ENCODE measurements around the gene TMEM101. TPM values are rescaled to one million over a fixed set of nuclear protein-coding genes. Genes with fewer than 3 reads are reported as not detected.

TMEM101 gene
- total and polyA plus RNA-seq, 10 of the 15 experiments (the other 5 are each of a cell fraction or from before 2014, with no cell fraction given) = 18.4 to 72.5 (median 35.9) TPM

DNA sequence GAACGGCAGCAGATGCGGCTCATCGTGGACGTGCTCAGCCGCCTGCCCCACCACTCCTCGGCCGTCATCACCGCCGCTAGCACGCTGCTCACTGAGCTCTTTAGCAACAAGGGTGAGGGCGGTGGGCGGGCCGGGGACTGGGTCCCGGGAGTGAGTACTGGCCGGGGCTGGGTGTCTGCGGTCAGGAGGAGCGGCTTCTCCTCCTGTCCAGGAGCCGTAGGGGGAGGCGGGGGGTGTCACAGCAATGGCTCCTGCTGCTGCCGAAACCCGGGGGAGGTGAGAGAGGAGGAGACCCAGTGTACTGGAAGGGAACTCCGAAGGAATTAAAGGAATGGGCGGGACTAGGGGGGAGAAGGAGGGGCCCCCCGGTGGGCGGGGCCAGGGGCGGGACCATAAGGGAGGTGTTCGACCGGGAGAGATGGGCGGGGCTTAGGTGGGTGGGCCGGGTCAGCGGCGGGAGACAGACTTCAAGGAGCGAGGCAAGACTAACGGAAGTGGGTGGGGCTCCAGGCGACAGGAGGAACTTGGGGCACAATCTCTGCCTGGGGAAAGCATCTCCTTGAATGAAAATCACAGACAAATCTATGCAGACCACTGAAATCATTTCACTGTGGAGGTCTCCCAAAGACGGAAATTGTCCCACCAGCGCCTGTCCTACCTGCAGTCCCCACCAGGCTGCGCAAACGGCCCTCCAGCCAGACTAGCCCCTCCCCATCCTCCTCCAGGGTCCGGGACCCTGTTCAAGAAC is 8.0 kb downstream of the TMEM101 start:
- Histone ChIP-seq H3K4me1 (ENCODE audit: control insufficient read depth, insufficient read depth, low read length) (peaks cover 14% of the 10 kb centered on the region), H2AFZ (ENCODE audit: control insufficient read depth, low read depth, low read length) (peak overlapping the region; percentile 93), H3K4me3 (peak overlapping the region; percentile 91), H4K20me1 (ENCODE audit: control insufficient read depth, insufficient read depth) (no peaks in the 10 kb centered on the region; the same call in 1 of the 2 replicates), H3K27ac (ENCODE audit: control insufficient read depth, insufficient read depth) (no peak overlapping the region), H3K9ac (ENCODE audit: control insufficient read depth, insufficient read depth, low read length) (peak overlapping the region; percentile 24; the same call in 1 of the 2 replicates), H3K79me2 (ENCODE audit: control insufficient read depth, insufficient read depth, low read length) (no peaks in the 10 kb centered on the region), H3K27me3 (replicated peaks in 1 of 2; ENCODE audit: control insufficient read depth in 2 of 2, insufficient read depth in 2 of 2, low read length in 1 of 2) (peaks cover 10% of the 10 kb centered on the region in 2 experiments), H3K9me3 (replicated peaks; ENCODE audit: control insufficient read depth, insufficient read depth, low read length) (no peaks in the 10 kb centered on the region), H3K36me3 (ENCODE audit: control insufficient read depth in 2 of 2, insufficient read depth in 2 of 2, low read length in 1 of 2) (no peaks in the 10 kb centered on the region), H3K4me2 (ENCODE audit: control insufficient read depth, insufficient read depth) (peak overlapping the region; percentile 98)
- ChIA-PET RAD21 (ENCODE audit: unreplicated experiment) (interaction anchor here (0.6 to 1.6 kb wide), 6 partner anchors 11 to 171 kb away, joined by 3 to 4 read pairs (median 3); no protein-coding TSS in a partner anchor), SMC1A (ENCODE audit: uncharacterized antibody, unreplicated experiment) (no interaction called here), POLR2A (interaction anchor here (0.6 to 1.0 kb wide), 2 partner anchors 12 to 63 kb away, joined by 3 read pairs; no protein-coding TSS in a partner anchor), CTCF (interaction anchor here (1.0 to 1.8 kb wide), 8 partner anchors 34 to 161 kb away, joined by 3 to 13 read pairs (median 4); no protein-coding TSS in a partner anchor)
- intact Hi-C loops (cut with micrococcal nuclease; ENCODE audit: unreplicated experiment) = no loop called here
- 2% methylated on average over 32 of the region's 40 CpGs for WGBS (ENCODE audit: insufficient coverage, insufficient replicate concordance, low lambda C conversion rate, missing lambda C conversion rate)
- peak; percentile 93 for ATAC-seq
- peak; percentile 80 for FAIRE-seq
- in situ Hi-C loops (cut with MboI) = loop anchor here (25.0 kb wide), 1 partner anchor 794 kb away; the partner anchor contains the start of gene TMEM106A
- no TSS peak for BruUV-seq (replicated peaks)
- peak; percentile 73 for DNase-seq (ENCODE audit: low read depth, low spot score)
- no peak for TF ChIP-seq CHD1 (IDR thresholded peaks at IDR 0.05; ENCODE audit: low read depth, low read length)
- TF ChIP-seq GATAD2B (conservative IDR thresholded peaks at IDR 0.05; ENCODE audit: low read depth) = no peak
- TF ChIP-seq, protein P1, sequence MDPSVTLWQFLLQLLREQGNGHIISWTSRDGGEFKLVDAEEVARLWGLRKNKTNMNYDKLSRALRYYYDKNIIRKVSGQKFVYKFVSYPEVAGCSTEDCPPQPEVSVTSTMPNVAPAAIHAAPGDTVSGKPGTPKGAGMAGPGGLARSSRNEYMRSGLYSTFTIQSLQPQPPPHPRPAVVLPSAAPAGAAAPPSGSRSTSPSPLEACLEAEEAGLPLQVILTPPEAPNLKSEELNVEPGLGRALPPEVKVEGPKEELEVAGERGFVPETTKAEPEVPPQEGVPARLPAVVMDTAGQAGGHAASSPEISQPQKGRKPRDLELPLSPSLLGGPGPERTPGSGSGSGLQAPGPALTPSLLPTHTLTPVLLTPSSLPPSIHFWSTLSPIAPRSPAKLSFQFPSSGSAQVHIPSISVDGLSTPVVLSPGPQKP (IDR thresholded peaks at IDR 0.05; ENCODE audit: low read depth, low read length) = 0 out of 2 replicates have a peak, but pooled peaks have one; percentile 18
- no peak for TF ChIP-seq KDM1A (IDR thresholded peaks at IDR 0.05; ENCODE audit: borderline replicate concordance)
- TF ChIP-seq ATF3 (IDR thresholded peaks at IDR 0.05; ENCODE audit: borderline replicate concordance, extremely low read depth, low read depth, low read length) = no peak
- no peak for TF ChIP-seq NFYA (IDR thresholded peaks at IDR 0.05; ENCODE audit: borderline replicate concordance, low read depth, low read length)
- TF ChIP-seq SMC3 (IDR thresholded peaks at IDR 0.05; ENCODE audit: borderline replicate concordance, low read length) = peak; percentile 36; the same call in 1 of the 2 replicates
- TF ChIP-seq MAX (IDR thresholded peaks at IDR 0.05; ENCODE audit: low read depth, low read length) = no peak
- TF ChIP-seq PKNOX1 (IDR thresholded peaks at IDR 0.05) = no peak
- TF ChIP-seq, protein P2, sequence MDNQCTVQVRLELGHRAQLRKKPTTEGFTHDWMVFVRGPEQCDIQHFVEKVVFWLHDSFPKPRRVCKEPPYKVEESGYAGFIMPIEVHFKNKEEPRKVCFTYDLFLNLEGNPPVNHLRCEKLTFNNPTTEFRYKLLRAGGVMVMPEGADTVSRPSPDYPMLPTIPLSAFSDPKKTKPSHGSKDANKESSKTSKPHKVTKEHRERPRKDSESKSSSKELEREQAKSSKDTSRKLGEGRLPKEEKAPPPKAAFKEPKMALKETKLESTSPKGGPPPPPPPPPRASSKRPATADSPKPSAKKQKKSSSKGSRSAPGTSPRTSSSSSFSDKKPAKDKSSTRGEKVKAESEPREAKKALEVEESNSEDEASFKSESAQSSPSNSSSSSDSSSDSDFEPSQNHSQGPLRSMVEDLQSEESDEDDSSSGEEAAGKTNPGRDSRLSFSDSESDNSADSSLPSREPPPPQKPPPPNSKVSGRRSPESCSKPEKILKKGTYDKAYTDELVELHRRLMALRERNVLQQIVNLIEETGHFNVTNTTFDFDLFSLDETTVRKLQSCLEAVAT (IDR thresholded peaks at IDR 0.05) = 0 out of 2 replicates have a peak, but pooled peaks have one; percentile 20
- TF ChIP-seq ZBTB40 (IDR thresholded peaks at IDR 0.05; ENCODE audit: borderline replicate concordance) = no peak; the same call in 1 of the 2 replicates
- no peak for TF ChIP-seq RAD51 (IDR thresholded peaks at IDR 0.05)
- TF ChIP-seq YY1 (IDR thresholded peaks at IDR 0.05; ENCODE audit: low read depth, low read length) = no peak
- no peak for TF ChIP-seq IRF4 (IDR thresholded peaks at IDR 0.05; ENCODE audit: low read depth, low read length)
